Endothelial cell of umbilical vein (primary cell): ENCODE data around the gene KMT5B. TPM values are rescaled to one million over a fixed set of nuclear protein-coding genes. Genes with fewer than 3 reads are reported as not detected.
"Not testable (repeated sequence)": the region's sequence is repeated elsewhere in the genome, so short reads cannot be mapped to it uniquely, and the experiment has no call there.

Source experiments
- BruUV-seq: library from RNA; stranded (reverse); fragments of 400-500 nt; replicated peaks from 2 replicates; lab custom pipeline; 2021; lab: Mats Ljungman, UMichigan
- CTCF ChIA-PET: fragments of 300-600, 350-600 bp; sonication (Branson Sonifier 250); formaldehyde crosslinking; loops from one replicate; lab custom pipeline; 2021; ENCODE audit warnings: antibody characterized with exemption, inconsistent platforms; lab: Charles Lee
- POLR2A ChIA-PET: fragments of 300-600, 350-600 bp; sonication (Branson Sonifier 250); formaldehyde crosslinking; loops from one replicate; lab custom pipeline; 2021; ENCODE audit warnings: antibody characterized with exemption, inconsistent platforms; lab: Charles Lee
- DNase-seq: peaks from one replicate; pipeline ENCODE4 v3.0.0-alpha.2; 2011; ENCODE audit warnings: low read depth, low spot score
- FAIRE-seq: peaks from 2 replicates; lab custom pipeline; 2011; peaks lifted over from hg19 to GRCh38; lab: Jason Lieb, UNC
- H2AFZ ChIP-seq: 2 replicates; pipeline ENCODE4 v1.6.0; 2012; ENCODE audit warnings: low read depth, low read length, control low read depth, inconsistent platforms
- H3K27ac ChIP-seq: 2 replicates; pipeline ENCODE4 v1.5.1; 2011; ENCODE audit warnings: low read depth, mild to moderate bottlenecking, control low read depth, low read length, moderate library complexity; ENCODE audit not compliant: insufficient read depth
- H3K27me3 ChIP-seq, 2 experiments: 2 replicates each; pipeline versions ENCODE4 v1.6.0 to v1.6.1; 2011; ENCODE audit warnings: low read length in 2 of 2, mixed read lengths in 1 of 2; ENCODE audit not compliant: control insufficient read depth in 2 of 2, insufficient read depth in 2 of 2
- H3K36me3 ChIP-seq, 2 experiments: 2 replicates in 1 of 2; 3 replicates in 1 of 2; pipeline ENCODE4 v1.5.1; 2011; ENCODE audit warnings: low read length in 2 of 2, mild to moderate bottlenecking in 1 of 2, moderate library complexity in 1 of 2; ENCODE audit not compliant: control insufficient read depth in 2 of 2, insufficient read depth in 2 of 2; ENCODE audit errors: extremely low read depth in 1 of 2
- H3K4me1 ChIP-seq: 3 replicates; pipeline ENCODE4 v1.5.1; 2011; ENCODE audit warnings: mild to moderate bottlenecking, low read length; ENCODE audit not compliant: control insufficient read depth, insufficient read depth; ENCODE audit errors: extremely low read depth
- H3K4me2 ChIP-seq: 2 replicates; pipeline ENCODE4 v1.6.1; 2011; ENCODE audit warnings: low read length, control low read depth, mixed read lengths; ENCODE audit not compliant: insufficient read depth
- H3K4me3 ChIP-seq, 3 experiments: fragments of 200-600 bp in 1 of 3; sonication (generic), shearing (Covaris generic) in 1 of 3; replicated peaks in 1 of 3; 2 replicates each; pipeline ENCODE4 v1.5.1; 2011 to 2016; ENCODE audit warnings: control low read depth in 3 of 3, low read length in 3 of 3, mild to moderate bottlenecking in 2 of 3, inconsistent platforms in 1 of 3, low read depth in 1 of 3, moderate library complexity in 1 of 3; ENCODE audit not compliant: insufficient read depth in 1 of 3
- H3K79me2 ChIP-seq: 2 replicates; pipeline ENCODE4 v1.6.0; 2012; ENCODE audit warnings: low read length, inconsistent platforms; ENCODE audit not compliant: control insufficient read depth, insufficient read depth
- H3K9ac ChIP-seq: replicated peaks from 2 replicates; pipeline ENCODE3; 2011; ENCODE audit warnings: low read length, control low read depth; ENCODE audit not compliant: insufficient read depth; ENCODE audit errors: extremely low read depth
- H3K9me1 ChIP-seq: replicated peaks from 3 replicates; pipeline ENCODE4 v1.6.0; 2011; ENCODE audit warnings: mild to moderate bottlenecking, low read length; ENCODE audit not compliant: control insufficient read depth, insufficient read depth; ENCODE audit errors: extremely low read depth
- H3K9me3 ChIP-seq: replicated peaks from 2 replicates; pipeline ENCODE4 v1.5.1; 2012; ENCODE audit warnings: low read length, inconsistent platforms; ENCODE audit not compliant: control insufficient read depth, insufficient read depth
- H4K20me1 ChIP-seq: replicated peaks from 2 replicates; pipeline ENCODE3; 2011; ENCODE audit warnings: mild to moderate bottlenecking, low read length; ENCODE audit not compliant: control insufficient read depth, insufficient read depth; ENCODE audit errors: extremely low read depth
- EZH2 ChIP-seq: IDR thresholded peaks from 2 replicates; pipeline ENCODE4 v1.6.1; 2012; ENCODE audit warnings: borderline replicate concordance, low read depth, mild to moderate bottlenecking, moderate library complexity, low read length, inconsistent platforms; ENCODE audit not compliant: severe bottlenecking
- FOS ChIP-seq: IDR thresholded peaks from 2 replicates; pipeline ENCODE4 v1.6.1; 2011; ENCODE audit warnings: mild to moderate bottlenecking, low read length, moderate library complexity, borderline replicate concordance; ENCODE audit not compliant: insufficient read depth
- GATA2 ChIP-seq: IDR thresholded peaks from 2 replicates; pipeline ENCODE4 v1.7.0; 2011; ENCODE audit warnings: low read depth, mild to moderate bottlenecking, moderate library complexity, mixed read lengths, low read length; ENCODE audit not compliant: insufficient read length, insufficient read depth
- JUN ChIP-seq: IDR thresholded peaks from 2 replicates; pipeline ENCODE4 v1.6.1; 2011; ENCODE audit warnings: borderline replicate concordance, low read depth; ENCODE audit not compliant: insufficient read length, insufficient read depth
- MYC ChIP-seq: IDR thresholded peaks from one replicate; pipeline ENCODE4 v1.6.1; 2011; ENCODE audit warnings: mild to moderate bottlenecking, low read depth, low read length
- POLR2A ChIP-seq: IDR thresholded peaks from 2 replicates; pipeline ENCODE4 v1.6.1; 2012; ENCODE audit warnings: low read depth, mild to moderate bottlenecking, control low read depth, low read length
- POLR2AphosphoS5 ChIP-seq: IDR thresholded peaks from 2 replicates; pipeline ENCODE4 v1.6.1; 2012; ENCODE audit warnings: low read depth, mild to moderate bottlenecking, control low read depth, low read length, moderate library complexity; ENCODE audit not compliant: insufficient read depth
- dilution Hi-C: fragments of 300-500 bp; cut with MboI; formaldehyde crosslinking; loops from one replicate; pipeline ENCODE4 v1.15.0; 2019; ENCODE audit warnings: low sequenced_read_pairs; ENCODE audit not compliant: extremely low pct_ligation_motif_present
- intact Hi-C: fragments of 100-400 bp; cut with micrococcal nuclease; formaldehyde crosslinking; loops from one replicate; pipeline ENCODE4 v1.10.0; 2022
- polyA plus RNA-seq, 4 experiments: library from polyadenylated mRNA; depleted of rRNA in 3 of 4; stranded (reverse) in 3 of 4; unstranded in 1 of 4; fragments of >200 nt; gene quantifications; 2 replicates each; pipeline versions ENCODE4 v1.2.1 to v1.2.3, GENCODE V29; 2011 to 2012; ENCODE audit warnings: missing spikeins in 1 of 4
- total RNA-seq: library from RNA; stranded (reverse); gene quantifications from 2 replicates; pipeline ENCODE4 v1.2.3, GENCODE V29; 2021
- TF ChIP-seq, protein P1 (sequence below): IDR thresholded peaks from 2 replicates; pipeline ENCODE4 v1.6.1; 2011; ENCODE audit not compliant: insufficient read depth, insufficient read length
- TF ChIP-seq, protein P2 (sequence below), 2 donors: IDR thresholded peaks; 1 replicate in 1 of 2; 2 replicates in 1 of 2; pipeline ENCODE4 v1.5.1; 2011; ENCODE audit warnings: low read length in 2 of 2, mild to moderate bottlenecking in 2 of 2, moderate library complexity in 2 of 2, control low read depth in 1 of 2, inconsistent platforms in 1 of 2, low read depth in 1 of 2; ENCODE audit not compliant: insufficient read depth in 1 of 2; ENCODE audit errors: extremely low read depth in 1 of 2

The KMT5B gene
- total and polyA plus RNA-seq, 2 donors (not counting 3 experiments of a cell fraction or from before 2014, with no cell fraction given), result 10.1 to 36.3 TPM

DNA sequence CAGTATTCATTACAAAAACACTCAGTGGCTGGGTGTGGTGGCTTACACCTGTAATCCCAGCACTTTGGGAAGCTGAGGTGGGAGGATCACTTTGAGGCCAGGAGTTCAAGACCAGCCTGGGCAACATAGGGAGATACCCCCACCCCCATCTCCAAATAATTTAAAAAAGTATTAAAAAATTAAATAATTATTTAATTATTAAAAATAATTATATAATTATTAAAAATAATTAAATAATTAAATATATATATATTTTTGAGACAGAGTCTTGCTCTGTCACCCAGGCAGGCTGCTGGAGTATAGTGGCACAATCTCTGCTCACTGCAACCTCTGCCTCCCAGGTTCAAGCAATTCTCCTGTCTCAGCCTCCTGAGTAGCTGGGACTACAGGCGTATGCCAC lies 30.8 kb upstream of the KMT5B start:
- H3K36me3 ChIP-seq, H3K4me3 ChIP-seq, H3K9me1 ChIP-seq, H3K9me3 ChIP-seq, dilution Hi-C loops, BruUV-seq, H3K79me2 ChIP-seq, POLR2A ChIA-PET, H3K27ac ChIP-seq, H3K9ac ChIP-seq, intact Hi-C loops, DNase-seq, H4K20me1 ChIP-seq, H2AFZ ChIP-seq, FAIRE-seq, H3K4me1 ChIP-seq, H3K4me2 ChIP-seq, H3K27me3 ChIP-seq: not testable (repeated sequence)
- CTCF ChIA-PET, result interaction anchor here (4.0 kb wide), 1 partner anchor 14 kb away, joined by 12 read pairs; no protein-coding TSS in a partner anchor

DNA sequence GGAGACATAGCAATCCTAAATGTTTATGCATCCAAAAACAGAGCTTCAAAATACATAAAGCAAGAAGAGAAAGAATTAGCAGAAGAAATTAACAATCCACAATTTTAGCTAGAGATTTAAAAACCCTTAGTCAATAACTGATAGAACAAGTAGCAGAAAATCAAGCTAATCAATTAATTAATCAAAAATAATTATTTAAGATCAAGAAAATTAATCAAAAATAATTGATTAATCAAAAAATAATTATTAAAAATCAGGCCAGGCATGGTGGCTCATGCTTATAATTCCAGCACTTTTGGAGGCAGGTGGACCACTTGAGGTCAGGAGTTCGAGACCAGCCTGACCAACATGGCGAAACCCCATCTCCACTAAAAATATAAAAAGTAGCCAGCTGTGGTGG lies 29.5 kb upstream of the KMT5B start:
- Histone ChIP-seq H3K36me3 (no peaks in the 10 kb centered on the region), H3K9ac (no peak overlapping the region), H3K9me1 (no peaks in the 10 kb centered on the region), H3K9me3 (no peaks in the 10 kb centered on the region), H2AFZ (no peak overlapping the region), H3K4me2 (no peak overlapping the region), H3K79me2 (no peaks in the 10 kb centered on the region), H3K27me3 (peaks cover 0 to 10% of the 10 kb centered on the region in 2 experiments), H4K20me1 (no peaks in the 10 kb centered on the region), H3K27ac (no peak overlapping the region), H3K4me1 (no peaks in the 10 kb centered on the region), H3K4me3 (no peak overlapping the region)
- no TSS peak for BruUV-seq
- dilution Hi-C loops, result no loop called here
- DNase-seq, result no peak
- ChIA-PET CTCF (interaction anchor here (1.4 kb wide), 1 partner anchor 8 kb away, joined by 7 read pairs; no protein-coding TSS in a partner anchor), POLR2A (no interaction called here)
- intact Hi-C loops, result no loop called here
- TF ChIP-seq, protein P1, sequence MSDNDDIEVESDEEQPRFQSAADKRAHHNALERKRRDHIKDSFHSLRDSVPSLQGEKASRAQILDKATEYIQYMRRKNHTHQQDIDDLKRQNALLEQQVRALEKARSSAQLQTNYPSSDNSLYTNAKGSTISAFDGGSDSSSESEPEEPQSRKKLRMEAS, result no peak
- TF ChIP-seq EZH2 (no peak), GATA2 (no peak), POLR2A (no peak), FOS (no peak), MYC (no peak), JUN (no peak), POLR2AphosphoS5 (no peak)
- TF ChIP-seq, protein P2, sequence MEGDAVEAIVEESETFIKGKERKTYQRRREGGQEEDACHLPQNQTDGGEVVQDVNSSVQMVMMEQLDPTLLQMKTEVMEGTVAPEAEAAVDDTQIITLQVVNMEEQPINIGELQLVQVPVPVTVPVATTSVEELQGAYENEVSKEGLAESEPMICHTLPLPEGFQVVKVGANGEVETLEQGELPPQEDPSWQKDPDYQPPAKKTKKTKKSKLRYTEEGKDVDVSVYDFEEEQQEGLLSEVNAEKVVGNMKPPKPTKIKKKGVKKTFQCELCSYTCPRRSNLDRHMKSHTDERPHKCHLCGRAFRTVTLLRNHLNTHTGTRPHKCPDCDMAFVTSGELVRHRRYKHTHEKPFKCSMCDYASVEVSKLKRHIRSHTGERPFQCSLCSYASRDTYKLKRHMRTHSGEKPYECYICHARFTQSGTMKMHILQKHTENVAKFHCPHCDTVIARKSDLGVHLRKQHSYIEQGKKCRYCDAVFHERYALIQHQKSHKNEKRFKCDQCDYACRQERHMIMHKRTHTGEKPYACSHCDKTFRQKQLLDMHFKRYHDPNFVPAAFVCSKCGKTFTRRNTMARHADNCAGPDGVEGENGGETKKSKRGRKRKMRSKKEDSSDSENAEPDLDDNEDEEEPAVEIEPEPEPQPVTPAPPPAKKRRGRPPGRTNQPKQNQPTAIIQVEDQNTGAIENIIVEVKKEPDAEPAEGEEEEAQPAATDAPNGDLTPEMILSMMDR (IDR thresholded peaks at IDR 0.05; ENCODE audit: extremely low read depth in 1 of 2, insufficient read depth in 1 of 2, low read depth in 1 of 2, low read length in 2 of 2), result no peak
- FAIRE-seq, result no peak
